ENCODE data around the gene KCNF1.

Gene KCNF1

DNA sequence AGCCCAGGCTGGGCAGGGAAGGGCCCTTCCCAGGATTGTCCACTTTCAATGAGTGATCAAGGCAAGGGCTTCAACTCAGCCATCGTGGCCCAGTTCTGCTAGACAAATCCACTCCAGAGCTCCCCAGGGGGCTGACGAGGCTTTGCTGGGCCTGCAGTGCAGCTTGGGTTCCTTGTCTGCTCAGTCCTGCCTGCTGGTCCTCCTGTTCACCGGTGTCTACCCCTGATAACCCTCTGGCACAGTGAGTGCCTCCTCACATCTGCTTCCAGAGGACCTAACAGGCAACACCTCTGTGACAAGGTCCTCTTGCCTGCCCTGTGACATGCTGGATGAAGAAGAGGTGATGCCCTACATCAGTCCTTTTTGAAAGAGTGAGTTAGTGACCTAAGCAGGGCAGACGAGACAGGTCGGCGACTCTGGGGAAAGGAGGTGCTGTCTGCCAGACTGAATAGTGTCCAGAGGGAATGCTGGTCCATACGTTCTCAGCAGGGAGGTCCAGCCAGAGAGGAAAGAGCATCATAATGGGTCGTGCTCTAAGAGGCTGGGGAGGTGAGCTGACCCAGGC is 20.9 kb upstream of the KCNF1 start:
- Mint-ChIP-seq H3K4me1 (ENCODE audit: low read depth) (no peaks in the 10 kb centered on the region), H3K36me3 (no peaks in the 10 kb centered on the region), H3K9me3 (ENCODE audit: low read depth) (no peaks in the 10 kb centered on the region), H3K27ac (no peak overlapping the region), H3K4me3 (no peak overlapping the region), H3K27me3 (peaks cover 11% of the 10 kb centered on the region)

DNA sequence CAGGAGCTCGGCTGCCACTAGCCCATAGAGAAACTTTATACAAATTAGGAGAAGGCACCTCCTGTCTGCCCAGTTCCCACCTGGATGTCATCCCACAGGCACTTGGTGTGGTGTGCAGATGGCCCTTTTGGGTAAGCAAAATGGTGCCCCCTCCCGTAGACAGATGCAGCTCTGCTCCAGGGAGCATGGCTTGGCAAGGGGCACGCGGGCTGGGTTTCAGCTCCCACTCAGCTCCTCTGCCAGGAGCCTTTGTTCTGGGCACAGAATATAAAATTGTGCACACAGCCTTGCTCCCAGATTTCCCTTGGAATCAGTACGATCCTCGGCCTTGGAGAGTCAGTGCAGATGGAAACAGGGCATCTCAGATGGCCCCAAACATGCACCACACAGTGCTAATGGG is 20.3 kb upstream of the KCNF1 start:
- H3K36me3 Mint-ChIP-seq, result no peaks in the 10 kb centered on the region
- H3K27ac Mint-ChIP-seq, result no peak overlapping the region
- peaks cover 11% of the 10 kb centered on the region for H3K27me3 Mint-ChIP-seq
- H3K9me3 Mint-ChIP-seq (ENCODE audit: low read depth), result no peaks in the 10 kb centered on the region
- no peaks in the 10 kb centered on the region for H3K4me1 Mint-ChIP-seq (ENCODE audit: low read depth)
- H3K4me3 Mint-ChIP-seq, result no peak overlapping the region

GRCh38 chr2:10891848-10892247 is 19.9 kb upstream of the KCNF1 start:
- Mint-ChIP-seq H3K36me3 (no peaks in the 10 kb centered on the region), H3K27ac (no peak overlapping the region), H3K4me1 (ENCODE audit: low read depth) (no peaks in the 10 kb centered on the region), H3K27me3 (peaks cover 11% of the 10 kb centered on the region), H3K9me3 (ENCODE audit: low read depth) (no peaks in the 10 kb centered on the region), H3K4me3 (no peak overlapping the region)

DNA sequence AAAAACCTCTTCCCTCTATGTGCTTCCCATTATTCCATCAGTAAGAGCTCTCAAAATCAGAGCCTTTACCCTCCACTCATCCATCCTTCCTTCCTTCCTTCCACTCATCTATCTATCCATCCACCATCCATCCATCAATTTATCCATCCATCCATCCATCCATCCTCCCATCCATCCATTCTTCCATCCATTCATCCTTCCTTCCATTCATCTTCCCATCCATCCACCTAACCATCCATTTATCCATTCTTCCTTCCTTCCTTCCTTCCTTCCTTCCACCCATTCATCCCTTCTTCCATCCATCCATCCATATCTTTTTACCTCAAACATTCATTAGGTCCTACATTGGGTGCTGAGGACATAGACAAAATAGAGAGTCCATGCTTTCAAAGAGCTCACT is 19.4 kb upstream of the KCNF1 start:
- no peaks in the 10 kb centered on the region for H3K4me1 Mint-ChIP-seq (ENCODE audit: low read depth)
- no peaks in the 10 kb centered on the region for H3K36me3 Mint-ChIP-seq
- no peak overlapping the region for H3K4me3 Mint-ChIP-seq
- no peaks in the 10 kb centered on the region for H3K9me3 Mint-ChIP-seq (ENCODE audit: low read depth)
- no peak overlapping the region for H3K27ac Mint-ChIP-seq
- H3K27me3 Mint-ChIP-seq, result peaks cover 11% of the 10 kb centered on the region

DNA sequence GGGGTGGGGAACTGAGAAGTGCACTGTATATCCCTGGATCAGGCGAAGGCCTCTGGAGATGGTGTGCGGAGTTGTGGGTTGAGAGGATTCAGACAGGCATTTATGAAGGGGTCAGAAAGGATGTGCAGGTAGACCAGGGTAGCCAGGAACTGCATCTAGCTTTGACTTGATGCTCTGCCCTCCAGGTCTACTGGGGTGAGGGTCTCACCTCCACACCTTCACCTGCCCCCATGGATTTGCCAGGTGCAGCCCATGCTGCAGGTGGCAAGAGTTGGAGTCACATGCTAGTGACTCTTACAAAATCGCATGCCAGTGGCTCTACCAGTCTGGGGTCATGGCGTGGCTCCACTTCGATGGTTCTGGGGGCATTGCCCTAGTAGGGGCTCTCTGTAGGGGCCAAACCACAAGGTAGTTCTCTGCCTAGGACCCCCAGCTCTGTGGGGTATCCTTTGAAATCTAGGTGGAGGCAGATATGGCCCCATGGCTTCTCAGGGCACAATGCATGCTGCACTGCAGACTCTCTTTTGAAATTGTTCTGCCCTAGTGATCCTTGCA is 18.9 kb upstream of the KCNF1 start:
- peaks cover 11% of the 10 kb centered on the region for H3K27me3 Mint-ChIP-seq
- no peak overlapping the region for H3K4me3 Mint-ChIP-seq
- H3K27ac Mint-ChIP-seq, result no peak overlapping the region
- no peaks in the 10 kb centered on the region for H3K4me1 Mint-ChIP-seq (ENCODE audit: low read depth)
- H3K9me3 Mint-ChIP-seq (ENCODE audit: low read depth), result no peaks in the 10 kb centered on the region
- no peaks in the 10 kb centered on the region for H3K36me3 Mint-ChIP-seq

DNA sequence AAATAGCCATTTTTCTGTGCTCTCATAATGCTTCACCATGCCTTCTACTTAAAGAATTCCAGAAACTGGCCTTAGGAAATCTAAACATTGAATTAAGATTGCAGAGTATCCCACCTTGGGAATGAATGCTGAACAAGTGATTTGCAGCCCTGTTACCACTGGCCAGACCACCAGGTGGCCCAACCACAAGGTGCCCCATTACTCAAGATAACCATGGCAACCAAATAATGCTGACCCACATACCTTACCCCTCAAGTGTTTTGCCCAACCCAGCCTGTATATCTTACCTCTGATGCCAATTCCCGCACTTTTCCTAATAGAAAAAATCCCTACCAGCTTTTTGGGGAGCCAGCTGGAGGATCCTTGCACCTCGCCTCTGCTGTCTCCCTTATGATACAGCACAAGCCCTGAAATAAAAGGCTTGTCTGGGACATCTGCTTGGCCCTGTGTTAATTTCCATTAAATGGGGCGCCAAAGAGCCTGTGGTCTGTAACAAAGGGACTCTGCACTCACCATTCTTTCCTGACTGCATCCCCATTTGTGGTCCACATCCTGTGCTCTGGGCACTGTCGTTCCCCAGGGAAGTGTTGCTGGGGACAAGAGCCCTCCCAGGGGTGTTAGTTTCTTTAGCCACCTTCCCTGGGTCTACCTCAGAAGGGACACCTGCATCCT is 17.3 kb upstream of the KCNF1 start:
- Mint-ChIP-seq H3K4me1 (ENCODE audit: low read depth) (no peaks in the 10 kb centered on the region), H3K36me3 (no peaks in the 10 kb centered on the region), H3K27ac (no peak overlapping the region)

GRCh38 chr2:10895231-10895630 is 16.5 kb upstream of the KCNF1 start:
- Mint-ChIP-seq H3K9me3 (ENCODE audit: low read depth) (no peaks in the 10 kb centered on the region), H3K27ac (no peak overlapping the region), H3K36me3 (no peaks in the 10 kb centered on the region), H3K27me3 (peaks cover 11% of the 10 kb centered on the region), H3K4me1 (ENCODE audit: low read depth) (no peaks in the 10 kb centered on the region), H3K4me3 (no peak overlapping the region)

More for the DNA sequence above, 17.3 kb upstream of the KCNF1 start:
- Mint-ChIP-seq H3K4me3 (no peak overlapping the region), H3K27me3 (peaks cover 11% of the 10 kb centered on the region), H3K9me3 (ENCODE audit: low read depth) (no peaks in the 10 kb centered on the region)

DNA sequence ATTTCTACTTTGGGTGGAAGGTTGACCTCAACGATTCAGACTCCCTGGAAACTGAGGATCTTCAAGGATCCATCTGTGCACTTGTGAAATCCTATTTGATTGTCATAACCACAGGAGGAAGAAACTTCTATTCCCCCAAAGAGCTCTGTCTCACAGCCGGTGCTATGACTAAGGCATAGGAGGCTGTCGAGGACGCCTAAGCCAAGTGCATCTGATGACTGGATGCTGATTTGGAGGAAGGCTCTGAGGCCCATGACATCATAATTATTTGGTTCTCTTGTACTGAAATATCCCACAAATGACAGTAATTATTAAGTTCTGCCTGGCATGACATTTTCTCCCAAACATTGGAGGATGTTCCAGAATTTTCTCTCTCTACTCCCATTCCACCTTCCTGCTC is 13.8 kb upstream of the KCNF1 start:
- Mint-ChIP-seq H3K27ac (no peak overlapping the region), H3K27me3 (peaks cover 6% of the 10 kb centered on the region), H3K4me3 (no peak overlapping the region), H3K9me3 (ENCODE audit: low read depth) (no peaks in the 10 kb centered on the region), H3K36me3 (no peaks in the 10 kb centered on the region), H3K4me1 (ENCODE audit: low read depth) (no peaks in the 10 kb centered on the region)

GRCh38 chr2:10900216-10901109 is 11.3 kb upstream of the KCNF1 start:
- Mint-ChIP-seq H3K27ac (no peak overlapping the region), H3K27me3 (peaks cover 3% of the 10 kb centered on the region), H3K9me3 (ENCODE audit: low read depth) (no peaks in the 10 kb centered on the region), H3K4me1 (ENCODE audit: low read depth) (no peaks in the 10 kb centered on the region), H3K36me3 (no peaks in the 10 kb centered on the region), H3K4me3 (no peak overlapping the region)

DNA sequence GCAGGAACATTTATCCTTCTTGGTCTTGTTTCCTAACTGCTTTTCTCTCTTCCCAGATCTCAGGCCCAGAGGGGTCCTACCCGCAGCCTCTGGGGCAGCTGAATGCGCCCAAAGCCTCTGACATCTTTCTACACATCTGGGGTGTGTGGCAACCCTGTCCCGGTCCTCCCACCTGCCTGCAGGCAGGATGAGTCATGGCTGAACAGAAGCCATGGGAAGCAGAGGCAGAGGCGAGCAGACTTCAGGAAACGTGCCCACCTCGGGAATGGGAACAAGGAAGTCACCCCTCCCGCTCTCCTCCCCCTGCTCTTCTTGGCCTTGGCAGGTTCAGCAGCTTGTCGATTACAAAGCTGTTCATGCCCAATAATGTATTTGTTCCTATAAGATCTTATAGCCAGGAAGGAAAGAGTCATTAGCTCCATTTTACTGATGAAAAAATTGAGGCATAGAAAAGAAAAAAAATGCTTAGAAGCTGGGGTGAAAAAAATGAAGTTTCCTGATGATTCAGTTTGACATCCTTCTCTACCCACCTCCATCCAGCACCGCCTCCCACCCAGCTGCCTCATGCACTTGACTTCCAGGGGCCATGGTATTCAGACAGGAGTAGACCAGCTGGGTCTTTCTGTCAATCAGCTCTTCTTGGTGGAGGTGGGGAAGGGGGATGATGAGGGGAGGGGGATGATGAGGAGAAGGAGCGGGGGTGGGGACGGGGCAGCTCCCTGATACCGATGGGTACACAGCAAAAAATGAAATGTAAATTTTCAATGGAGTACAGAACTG is 10.4 kb upstream of the KCNF1 start:
- H3K27me3 Mint-ChIP-seq, result peaks cover 3% of the 10 kb centered on the region
- no peaks in the 10 kb centered on the region for H3K36me3 Mint-ChIP-seq
- H3K4me1 Mint-ChIP-seq (ENCODE audit: low read depth), result no peaks in the 10 kb centered on the region
- no peaks in the 10 kb centered on the region for H3K9me3 Mint-ChIP-seq (ENCODE audit: low read depth)
- H3K4me3 Mint-ChIP-seq, result no peak overlapping the region
- no peak overlapping the region for H3K27ac Mint-ChIP-seq

- no peak overlapping the region for H3K27ac Mint-ChIP-seq
- no peak overlapping the region for H3K4me3 Mint-ChIP-seq
- no peaks in the 10 kb centered on the region for H3K4me1 Mint-ChIP-seq (ENCODE audit: low read depth)
- H3K9me3 Mint-ChIP-seq (ENCODE audit: low read depth), result no peaks in the 10 kb centered on the region
- H3K36me3 Mint-ChIP-seq, result no peaks in the 10 kb centered on the region
- H3K27me3 Mint-ChIP-seq, result peaks cover 3% of the 10 kb centered on the region
These were observed 7.9 kb upstream of the KCNF1 start for GRCh38 chr2:10903861-10904210.

GRCh38 chr2:10904455-10904854 is 7.3 kb upstream of the KCNF1 start:
- Mint-ChIP-seq H3K4me3 (no peak overlapping the region), H3K27me3 (peaks cover 5% of the 10 kb centered on the region), H3K4me1 (ENCODE audit: low read depth) (no peaks in the 10 kb centered on the region), H3K27ac (no peak overlapping the region), H3K36me3 (no peaks in the 10 kb centered on the region), H3K9me3 (ENCODE audit: low read depth) (no peaks in the 10 kb centered on the region)

DNA sequence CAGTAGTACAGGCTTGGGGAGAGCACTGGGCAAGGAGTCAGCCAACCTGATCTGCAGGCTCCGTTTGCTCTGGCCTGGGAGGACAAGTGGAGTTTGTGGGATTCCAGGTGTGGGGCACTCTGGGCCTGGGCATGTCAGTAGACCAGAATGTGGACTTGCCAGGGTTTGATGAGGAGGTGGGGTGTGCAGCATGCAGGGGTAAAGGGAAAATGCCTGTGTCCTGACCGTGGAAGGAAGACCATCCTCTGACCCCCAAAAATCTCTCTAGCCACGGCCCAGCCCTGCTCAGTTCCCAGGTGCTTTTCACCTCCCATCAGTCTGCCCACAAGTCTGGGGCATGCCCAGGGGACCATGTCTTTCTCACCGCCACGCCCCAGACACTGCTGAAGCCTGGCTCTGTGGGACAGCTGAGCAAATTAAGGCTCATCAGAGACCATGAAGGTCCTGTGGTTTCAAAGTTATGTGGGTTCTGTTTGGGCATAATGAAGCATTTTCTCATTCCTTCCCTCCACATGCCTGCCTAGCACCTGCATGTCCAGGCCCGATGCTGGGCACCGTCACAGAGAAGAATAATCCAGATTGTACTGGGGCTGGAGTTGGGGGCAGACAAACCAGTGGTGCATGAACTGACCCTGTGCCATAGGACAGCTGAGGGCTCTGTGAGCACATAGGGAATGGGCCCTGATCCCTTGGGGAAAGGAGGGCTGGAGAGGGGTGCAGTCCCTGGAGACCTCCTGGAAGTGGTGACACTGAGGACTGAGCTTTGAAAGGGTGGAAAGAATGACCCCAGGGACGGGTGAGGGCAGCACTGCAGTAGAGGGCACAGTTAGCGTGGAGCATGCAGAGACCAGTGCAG is 6.5 kb upstream of the KCNF1 start:
- Mint-ChIP-seq H3K4me3 (no peak overlapping the region), H3K9me3 (ENCODE audit: low read depth) (no peaks in the 10 kb centered on the region), H3K27ac (no peak overlapping the region), H3K36me3 (no peaks in the 10 kb centered on the region), H3K27me3 (peaks cover 7% of the 10 kb centered on the region), H3K4me1 (ENCODE audit: low read depth) (no peaks in the 10 kb centered on the region)

GRCh38 chr2:10905862-10906143 is 5.9 kb upstream of the KCNF1 start:
- Mint-ChIP-seq H3K4me3 (no peak overlapping the region), H3K4me1 (ENCODE audit: low read depth) (no peaks in the 10 kb centered on the region), H3K27me3 (peaks cover 6% of the 10 kb centered on the region), H3K9me3 (ENCODE audit: low read depth) (no peaks in the 10 kb centered on the region), H3K27ac (no peak overlapping the region), H3K36me3 (no peaks in the 10 kb centered on the region)
